ACC112 (cell line): Measurements from ENCODE around the gene TMEM243.

Experiments
- H2AFZ ChIP-seq: fragments of 200-600 bp; sonication (generic); one replicate; pipeline ENCODE4 v1.6.0; 2017; ENCODE audit warnings: antibody characterized with exemption, low read length; ENCODE audit not compliant: unreplicated experiment
- H3K27ac ChIP-seq: fragments of 200-600 bp; sonication (generic); 2 replicates; pipeline ENCODE4 v1.5.1; 2014; ENCODE audit warnings: low read depth, mild to moderate bottlenecking, antibody characterized with exemption, low read length, moderate library complexity
- H3K27me3 ChIP-seq: fragments of 200-600 bp; sonication (generic); 2 replicates; pipeline ENCODE4 v1.6.1; 2014; ENCODE audit warnings: mild to moderate bottlenecking, antibody characterized with exemption, low read length, moderate library complexity, mixed read lengths; ENCODE audit not compliant: insufficient read depth
- H3K36me3 ChIP-seq: fragments of 200-600 bp; sonication (generic); 2 replicates; pipeline ENCODE4 v1.6.1; 2016; ENCODE audit warnings: mild to moderate bottlenecking, antibody characterized with exemption, low read length, moderate library complexity, mixed read lengths; ENCODE audit not compliant: insufficient read depth
- H3K4me1 ChIP-seq: fragments of 200-600 bp; sonication (generic); one replicate; pipeline ENCODE4 v1.6.1; 2016; ENCODE audit warnings: low read length, mixed read lengths; ENCODE audit not compliant: insufficient read depth, unreplicated experiment, control insufficient read depth
- H3K4me3 ChIP-seq: fragments of 200-600 bp; sonication (generic); 2 replicates; pipeline ENCODE4 v1.5.1; 2014; ENCODE audit warnings: mild to moderate bottlenecking, low read depth, low read length
- H3K79me2 ChIP-seq: fragments of 200-600 bp; sonication (generic); one replicate; pipeline ENCODE4 v1.6.0; 2016; ENCODE audit warnings: low read length; ENCODE audit not compliant: control insufficient read depth, unreplicated experiment, insufficient read depth

Gene TMEM243

GRCh38 chr7:87192784-87193487 lies 26.6 kb downstream of the TMEM243 start:
- Histone ChIP-seq H3K36me3 (peaks cover 88% of the 10 kb centered on the region), H2AFZ (no peak overlapping the region), H3K4me1 (no peaks in the 10 kb centered on the region), H3K4me3 (no peak overlapping the region), H3K79me2 (peaks cover 6% of the 10 kb centered on the region), H3K27ac (no peak overlapping the region), H3K27me3 (no peaks in the 10 kb centered on the region)

- Histone ChIP-seq H2AFZ (no peak overlapping the region), H3K79me2 (peaks cover 3% of the 10 kb centered on the region), H3K36me3 (peaks cover 85% of the 10 kb centered on the region), H3K27ac (no peak overlapping the region), H3K4me1 (no peaks in the 10 kb centered on the region), H3K27me3 (no peaks in the 10 kb centered on the region), H3K4me3 (no peak overlapping the region)
Observed at GRCh38 chr7:87190783-87191182, 28.7 kb downstream of the TMEM243 start.

GRCh38 chr7:87188930-87189329 lies 30.6 kb downstream of the TMEM243 start:
- no peak overlapping the region for H3K27ac ChIP-seq
- peaks cover 85% of the 10 kb centered on the region for H3K36me3 ChIP-seq
- H3K27me3 ChIP-seq: no peaks in the 10 kb centered on the region
- peaks cover 3% of the 10 kb centered on the region for H3K79me2 ChIP-seq
- no peak overlapping the region for H3K4me3 ChIP-seq
- H3K4me1 ChIP-seq: no peaks in the 10 kb centered on the region
- H2AFZ ChIP-seq: no peak overlapping the region

- H2AFZ ChIP-seq: no peak overlapping the region
- no peak overlapping the region for H3K27ac ChIP-seq
- H3K4me1 ChIP-seq: no peaks in the 10 kb centered on the region
- H3K4me3 ChIP-seq: no peak overlapping the region
- peaks cover 83% of the 10 kb centered on the region for H3K36me3 ChIP-seq
- peaks cover 3% of the 10 kb centered on the region for H3K79me2 ChIP-seq
- no peaks in the 10 kb centered on the region for H3K27me3 ChIP-seq
Observed at GRCh38 chr7:87187120-87187519, 32.4 kb downstream of the TMEM243 start.

- no peaks in the 10 kb centered on the region for H3K4me1 ChIP-seq
- H3K4me3 ChIP-seq: no peak overlapping the region
- no peaks in the 10 kb centered on the region for H3K79me2 ChIP-seq
- no peaks in the 10 kb centered on the region for H3K27me3 ChIP-seq
- peaks cover 45% of the 10 kb centered on the region for H3K36me3 ChIP-seq
- no peak overlapping the region for H3K27ac ChIP-seq
- no peak overlapping the region for H2AFZ ChIP-seq
Observed at GRCh38 chr7:87179180-87179579, 40.4 kb downstream of the TMEM243 start.

GRCh38 chr7:87178320-87178719 lies 41.2 kb downstream of the TMEM243 start:
- no peak overlapping the region for H3K27ac ChIP-seq
- H3K4me3 ChIP-seq: no peak overlapping the region
- peaks cover 43% of the 10 kb centered on the region for H3K36me3 ChIP-seq
- no peak overlapping the region for H2AFZ ChIP-seq
- no peaks in the 10 kb centered on the region for H3K4me1 ChIP-seq
- H3K27me3 ChIP-seq: no peaks in the 10 kb centered on the region
- H3K79me2 ChIP-seq: no peaks in the 10 kb centered on the region

- Histone ChIP-seq H2AFZ (no peak overlapping the region), H3K36me3 (peaks cover 51% of the 10 kb centered on the region), H3K27me3 (no peaks in the 10 kb centered on the region), H3K79me2 (no peaks in the 10 kb centered on the region), H3K27ac (no peak overlapping the region), H3K4me3 (no peak overlapping the region), H3K4me1 (no peaks in the 10 kb centered on the region)
Observed at GRCh38 chr7:87173471-87173870, 46.1 kb downstream of the TMEM243 start.

GRCh38 chr7:87171282-87171934 lies 48.1 kb downstream of the TMEM243 start:
- Histone ChIP-seq H3K27ac (no peak overlapping the region), H3K79me2 (no peaks in the 10 kb centered on the region), H3K4me1 (no peaks in the 10 kb centered on the region), H3K27me3 (no peaks in the 10 kb centered on the region), H3K4me3 (no peak overlapping the region), H3K36me3 (peaks cover 66% of the 10 kb centered on the region), H2AFZ (no peak overlapping the region)

GRCh38 chr7:87170828-87171227 lies 48.7 kb downstream of the TMEM243 start:
- Histone ChIP-seq H2AFZ (no peak overlapping the region), H3K4me1 (no peaks in the 10 kb centered on the region), H3K4me3 (no peak overlapping the region), H3K27me3 (no peaks in the 10 kb centered on the region), H3K36me3 (peaks cover 70% of the 10 kb centered on the region), H3K27ac (no peak overlapping the region), H3K79me2 (no peaks in the 10 kb centered on the region)

GRCh38 chr7:87164433-87164832 lies 55.1 kb downstream of the TMEM243 start:
- H3K79me2 ChIP-seq: peaks cover 27% of the 10 kb centered on the region
- H3K27me3 ChIP-seq: no peaks in the 10 kb centered on the region
- peaks cover 36% of the 10 kb centered on the region for H3K36me3 ChIP-seq
- H2AFZ ChIP-seq: no peak overlapping the region
- H3K4me1 ChIP-seq: no peaks in the 10 kb centered on the region
- H3K27ac ChIP-seq: no peak overlapping the region
- H3K4me3 ChIP-seq: no peak overlapping the region

- Histone ChIP-seq H3K27me3 (no peaks in the 10 kb centered on the region), H3K4me1 (peaks cover 35% of the 10 kb centered on the region), H3K36me3 (peaks cover 6% of the 10 kb centered on the region), H3K27ac (no peak overlapping the region), H3K79me2 (peaks cover 76% of the 10 kb centered on the region), H3K4me3 (no peak overlapping the region), H2AFZ (no peak overlapping the region)
Observed at GRCh38 chr7:87159538-87159937, 60.0 kb downstream of the TMEM243 start.
